ENCODE measurements around the gene LRSAM1.
A peak's percentile ranks its signal among the peaks of the same experiment; 100 is the strongest.

The LRSAM1 gene

DNA sequence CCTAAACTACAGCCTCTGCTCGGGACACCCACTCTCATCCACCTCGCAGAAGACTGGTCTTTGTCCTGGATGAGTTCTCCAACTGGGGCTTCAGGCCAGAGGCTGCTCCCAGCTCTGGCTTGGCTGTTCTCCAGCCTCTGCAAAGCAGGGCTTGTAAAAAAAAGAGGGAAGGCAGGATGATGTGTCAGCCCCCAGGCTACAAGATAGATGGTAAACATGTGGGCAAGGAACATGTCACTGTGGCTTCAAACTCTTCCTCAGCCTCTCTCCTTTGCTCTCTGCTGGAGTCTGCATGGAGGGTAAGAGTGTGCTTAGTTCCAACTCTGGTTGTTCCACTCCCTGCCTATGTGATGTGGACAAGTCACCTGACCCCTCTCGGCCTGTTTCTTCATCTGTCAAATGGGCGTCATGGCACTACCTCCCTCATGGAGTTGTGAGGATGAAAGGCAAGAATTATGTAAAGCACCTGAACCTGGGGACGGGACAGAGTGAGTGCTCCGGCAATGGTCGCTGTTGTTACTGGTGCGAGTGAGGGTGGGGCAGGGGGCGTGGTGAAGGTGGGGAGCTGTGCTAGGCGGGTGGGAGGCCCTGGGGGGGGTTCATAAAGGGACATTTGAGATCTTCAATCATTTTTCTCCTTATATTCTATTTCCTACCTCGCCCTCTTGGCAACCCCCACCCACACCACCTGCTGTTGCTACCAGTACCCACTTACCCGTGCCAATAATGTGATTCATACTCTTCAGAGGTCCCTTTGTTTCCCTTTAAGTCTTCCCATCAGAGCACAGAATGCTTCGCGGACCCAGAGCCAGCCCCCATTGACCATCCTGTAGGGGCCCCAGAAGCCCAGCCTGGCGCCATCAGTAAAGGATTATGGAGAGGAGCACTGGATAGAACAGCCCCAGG lies 33.9 kb upstream of the LRSAM1 start:
- TF ChIP-seq CEBPB (IDR thresholded peaks at IDR 0.05) (no peak), USF1 (IDR thresholded peaks at IDR 0.05) (peak; percentile 43; the same call in 1 of the 2 replicates)

GRCh38 chr9:127418037-127418471 lies 33.3 kb upstream of the LRSAM1 start:
- no peak for TF ChIP-seq NFIC (IDR thresholded peaks at IDR 0.05)
- no peak for TF ChIP-seq CREB1 (IDR thresholded peaks at IDR 0.05; ENCODE audit: low read depth)
- TF ChIP-seq EP300 (IDR thresholded peaks at IDR 0.05; ENCODE audit: borderline replicate concordance) = no peak
- peak; percentile 50; the same call in 1 of the 2 replicates for TF ChIP-seq RAD21 (IDR thresholded peaks at IDR 0.05; ENCODE audit: low read depth)
- no peak for TF ChIP-seq USF1 (IDR thresholded peaks at IDR 0.05)

DNA sequence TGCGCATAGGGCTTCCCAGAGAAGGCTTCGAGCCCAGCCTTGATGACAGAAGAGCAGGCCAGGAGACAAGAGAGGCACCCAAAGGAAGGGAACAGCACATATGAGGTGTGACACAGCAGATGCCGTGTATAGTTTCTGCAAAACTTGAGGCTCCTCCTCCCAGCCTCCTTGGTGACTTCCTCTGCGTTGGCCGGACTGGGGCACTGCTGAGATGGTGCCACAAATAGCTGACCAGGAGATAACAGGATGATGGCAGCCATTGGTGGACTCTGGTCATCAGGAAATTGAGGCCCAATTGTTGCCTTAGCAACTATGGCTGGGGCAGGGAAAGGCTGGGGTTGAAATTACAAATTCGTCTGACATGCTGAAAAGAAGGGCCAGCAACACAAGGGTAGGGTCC lies 32.0 kb upstream of the LRSAM1 start:
- TF ChIP-seq FOXM1 (IDR thresholded peaks at IDR 0.05; ENCODE audit: borderline replicate concordance, low read depth) = no peak
- TF ChIP-seq RAD21 (IDR thresholded peaks at IDR 0.05; ENCODE audit: low read depth) = no peak
- no peak for TF ChIP-seq TAF1 (IDR thresholded peaks at IDR 0.05; ENCODE audit: low read depth)
- TF ChIP-seq, protein P1, sequence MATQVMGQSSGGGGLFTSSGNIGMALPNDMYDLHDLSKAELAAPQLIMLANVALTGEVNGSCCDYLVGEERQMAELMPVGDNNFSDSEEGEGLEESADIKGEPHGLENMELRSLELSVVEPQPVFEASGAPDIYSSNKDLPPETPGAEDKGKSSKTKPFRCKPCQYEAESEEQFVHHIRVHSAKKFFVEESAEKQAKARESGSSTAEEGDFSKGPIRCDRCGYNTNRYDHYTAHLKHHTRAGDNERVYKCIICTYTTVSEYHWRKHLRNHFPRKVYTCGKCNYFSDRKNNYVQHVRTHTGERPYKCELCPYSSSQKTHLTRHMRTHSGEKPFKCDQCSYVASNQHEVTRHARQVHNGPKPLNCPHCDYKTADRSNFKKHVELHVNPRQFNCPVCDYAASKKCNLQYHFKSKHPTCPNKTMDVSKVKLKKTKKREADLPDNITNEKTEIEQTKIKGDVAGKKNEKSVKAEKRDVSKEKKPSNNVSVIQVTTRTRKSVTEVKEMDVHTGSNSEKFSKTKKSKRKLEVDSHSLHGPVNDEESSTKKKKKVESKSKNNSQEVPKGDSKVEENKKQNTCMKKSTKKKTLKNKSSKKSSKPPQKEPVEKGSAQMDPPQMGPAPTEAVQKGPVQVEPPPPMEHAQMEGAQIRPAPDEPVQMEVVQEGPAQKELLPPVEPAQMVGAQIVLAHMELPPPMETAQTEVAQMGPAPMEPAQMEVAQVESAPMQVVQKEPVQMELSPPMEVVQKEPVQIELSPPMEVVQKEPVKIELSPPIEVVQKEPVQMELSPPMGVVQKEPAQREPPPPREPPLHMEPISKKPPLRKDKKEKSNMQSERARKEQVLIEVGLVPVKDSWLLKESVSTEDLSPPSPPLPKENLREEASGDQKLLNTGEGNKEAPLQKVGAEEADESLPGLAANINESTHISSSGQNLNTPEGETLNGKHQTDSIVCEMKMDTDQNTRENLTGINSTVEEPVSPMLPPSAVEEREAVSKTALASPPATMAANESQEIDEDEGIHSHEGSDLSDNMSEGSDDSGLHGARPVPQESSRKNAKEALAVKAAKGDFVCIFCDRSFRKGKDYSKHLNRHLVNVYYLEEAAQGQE (IDR thresholded peaks at IDR 0.05; ENCODE audit: low read depth) = no peak
- TF ChIP-seq MAX (IDR thresholded peaks at IDR 0.05) = no peak
- TF ChIP-seq USF1 (IDR thresholded peaks at IDR 0.05) = no peak
- TF ChIP-seq NFIC (IDR thresholded peaks at IDR 0.05) = no peak
- no peak for TF ChIP-seq EP300 (IDR thresholded peaks at IDR 0.05; ENCODE audit: borderline replicate concordance)
- TF ChIP-seq YY1 (IDR thresholded peaks at IDR 0.05; ENCODE audit: low read depth) = no peak
- TF ChIP-seq TEAD4 (IDR thresholded peaks at IDR 0.05) = no peak
- TF ChIP-seq CEBPB (IDR thresholded peaks at IDR 0.05) = no peak
- no peak for TF ChIP-seq EGR1 (IDR thresholded peaks at IDR 0.05)
- TF ChIP-seq CREB1 (IDR thresholded peaks at IDR 0.05; ENCODE audit: low read depth) = no peak
- TF ChIP-seq ZBTB7A (IDR thresholded peaks at IDR 0.05; ENCODE audit: low read depth) = no peak

- TF ChIP-seq YY1 (IDR thresholded peaks at IDR 0.05; ENCODE audit: low read depth) = no peak
- no peak for TF ChIP-seq CREB1 (IDR thresholded peaks at IDR 0.05; ENCODE audit: low read depth)
- no peak for TF ChIP-seq USF1 (IDR thresholded peaks at IDR 0.05)
- no peak for TF ChIP-seq ZBTB7A (IDR thresholded peaks at IDR 0.05; ENCODE audit: low read depth)
- TF ChIP-seq TCF12 (IDR thresholded peaks at IDR 0.05; ENCODE audit: low read depth) = no peak
- no peak for TF ChIP-seq RAD21 (IDR thresholded peaks at IDR 0.05; ENCODE audit: low read depth)
- no peak for TF ChIP-seq EGR1 (IDR thresholded peaks at IDR 0.05)
- no peak for TF ChIP-seq FOXM1 (IDR thresholded peaks at IDR 0.05; ENCODE audit: borderline replicate concordance, low read depth)
- TF ChIP-seq TAF1 (IDR thresholded peaks at IDR 0.05; ENCODE audit: low read depth) = no peak
- no peak for TF ChIP-seq EP300 (IDR thresholded peaks at IDR 0.05; ENCODE audit: borderline replicate concordance)
- TF ChIP-seq MAX (IDR thresholded peaks at IDR 0.05) = no peak
Observed at GRCh38 chr9:127421057-127421456, 30.3 kb upstream of the LRSAM1 start.

DNA sequence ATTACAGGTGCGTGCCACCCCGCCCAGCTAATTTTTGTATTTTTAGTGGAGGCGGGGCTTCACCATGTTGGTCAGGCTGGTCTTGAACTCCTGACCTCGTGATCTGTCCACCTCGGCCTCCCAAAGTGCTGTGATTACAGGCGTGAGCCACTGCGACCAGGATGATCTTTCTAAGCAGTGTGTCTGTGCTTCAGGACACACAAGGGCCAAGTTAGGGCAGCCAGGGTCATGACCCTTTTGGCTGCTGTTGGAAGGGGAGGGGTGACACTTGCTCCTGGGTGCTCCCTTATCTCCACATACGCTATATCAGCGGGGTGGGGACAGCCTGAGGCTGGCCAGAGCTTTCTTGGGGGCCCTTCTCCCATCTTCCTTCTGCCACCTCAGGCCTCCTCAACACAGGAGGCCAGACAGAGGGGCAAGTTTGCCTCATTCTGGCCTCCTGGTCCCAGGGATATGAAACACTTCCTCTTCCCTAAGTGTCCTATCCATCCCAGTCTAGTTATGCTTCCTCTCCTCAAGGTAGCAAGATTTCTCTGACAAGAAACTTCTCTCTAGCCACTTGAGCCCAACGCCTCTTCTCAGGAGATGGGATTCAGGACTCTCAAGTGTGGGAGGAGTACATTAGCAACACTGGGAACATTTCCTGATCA lies 29.1 kb upstream of the LRSAM1 start:
- TF ChIP-seq EP300 (IDR thresholded peaks at IDR 0.05; ENCODE audit: borderline replicate concordance) (no peak), USF1 (IDR thresholded peaks at IDR 0.05) (no peak), MAX (IDR thresholded peaks at IDR 0.05) (no peak), FOXM1 (IDR thresholded peaks at IDR 0.05; ENCODE audit: borderline replicate concordance, low read depth) (no peak), CREB1 (IDR thresholded peaks at IDR 0.05; ENCODE audit: low read depth) (no peak), TCF12 (IDR thresholded peaks at IDR 0.05; ENCODE audit: low read depth) (no peak), ZBTB7A (IDR thresholded peaks at IDR 0.05; ENCODE audit: low read depth) (no peak), TAF1 (IDR thresholded peaks at IDR 0.05; ENCODE audit: low read depth) (no peak), RAD21 (IDR thresholded peaks at IDR 0.05; ENCODE audit: low read depth) (no peak), YY1 (IDR thresholded peaks at IDR 0.05; ENCODE audit: low read depth) (no peak), NFIC (IDR thresholded peaks at IDR 0.05) (no peak), EGR1 (IDR thresholded peaks at IDR 0.05) (no peak), CEBPB (IDR thresholded peaks at IDR 0.05) (no peak), TEAD4 (IDR thresholded peaks at IDR 0.05) (no peak)
- TF ChIP-seq, protein P1 (IDR thresholded peaks at IDR 0.05; ENCODE audit: low read depth) = no peak
